K562 (cell line): Measurements from ENCODE around the gene DLGAP5. TPM values are rescaled to one million over a fixed set of nuclear protein-coding genes. Genes with fewer than 3 reads are reported as not detected.
A peak's percentile ranks its signal among the peaks of the same experiment; 100 is the strongest.

Source experiments
- AFF1 ChIP-seq, 2 experiments: fragments of 450-650 bp; IDR thresholded peaks; 2 replicates each; pipeline ENCODE4 v1.6.1; 2018; ENCODE audit warnings: mild to moderate bottlenecking in 2 of 2, low read depth in 1 of 2; ENCODE audit not compliant: partially characterized antibody in 2 of 2
- ARHGAP35 ChIP-seq: fragments of 450-650 bp; IDR thresholded peaks from 2 replicates; pipeline ENCODE4 v1.6.1; 2018; ENCODE audit not compliant: partially characterized antibody
- CBFA2T3 ChIP-seq: fragments of 450-650 bp; IDR thresholded peaks from 2 replicates; pipeline ENCODE4 v1.6.1; 2017
- CEBPG ChIP-seq, 3 experiments: fragments of 200-800 bp in 1 of 3; sonication (Bioruptor generic) in 1 of 3; sonication (generic) in 1 of 3; formaldehyde crosslinking in 1 of 3; IDR thresholded peaks in 2 of 3; conservative IDR thresholded peaks in 1 of 3; 2 replicates each; pipeline versions ENCODE4 v1.6.1 to v1.8.0; 2016 to 2022; ENCODE audit warnings: missing compliant biosample characterization in 2 of 3, missing genetic modification characterization in 2 of 3, mild to moderate bottlenecking in 1 of 3, missing genetic modification reagents in 1 of 3
- CSDE1 ChIP-seq, 2 experiments: fragments of 450-650 bp; IDR thresholded peaks; 2 replicates each; pipeline ENCODE4 v1.6.1; 2016; ENCODE audit warnings: mild to moderate bottlenecking in 1 of 2
- CTBP1 ChIP-seq: fragments of 450-650 bp; IDR thresholded peaks from 2 replicates; pipeline ENCODE4 v1.6.1; 2016; ENCODE audit warnings: borderline replicate concordance
- EP400 ChIP-seq: fragments of 450-650 bp; IDR thresholded peaks from 2 replicates; pipeline ENCODE4 v1.6.1; 2017; ENCODE audit warnings: antibody characterized with exemption, mild to moderate bottlenecking, moderate library complexity
- FOXK2 ChIP-seq, 2 experiments: fragments of 450-650 bp; IDR thresholded peaks in 1 of 2; conservative IDR thresholded peaks in 1 of 2; 2 replicates each; pipeline ENCODE4 v1.6.1; 2016; ENCODE audit warnings: low read depth in 2 of 2, mild to moderate bottlenecking in 1 of 2
- FOXM1 ChIP-seq, 2 experiments: fragments of 450-650 bp in 1 of 2; sonication (generic) in 1 of 2; formaldehyde crosslinking in 1 of 2; IDR thresholded peaks; 2 replicates each; pipeline versions ENCODE4 v1.6.1 to v1.9.0; 2017 to 2022; ENCODE audit warnings: low read depth in 2 of 2, mild to moderate bottlenecking in 2 of 2, missing genetic modification reagents in 1 of 2, moderate library complexity in 1 of 2
- JUND ChIP-seq, 2 experiments: IDR thresholded peaks; 2 replicates in 1 of 2; 3 replicates in 1 of 2; pipeline ENCODE4 v1.6.1; 2011; ENCODE audit warnings: borderline replicate concordance in 2 of 2, low read depth in 2 of 2, low read length in 2 of 2, improper control_type of control experiment in 1 of 2, missing biosample characterization in 1 of 2, missing genetic modification characterization in 1 of 2, missing genetic modification reagents in 1 of 2
- MEF2D ChIP-seq: conservative IDR thresholded peaks from 2 replicates; pipeline ENCODE4 v1.6.1; 2016; ENCODE audit warnings: low read depth, missing genetic modification characterization, missing compliant biosample characterization
- NRF1 ChIP-seq, 2 experiments: fragments of 450-650 bp; IDR thresholded peaks in 1 of 2; conservative IDR thresholded peaks in 1 of 2; 2 replicates each; pipeline ENCODE4 v1.6.1; 2014; ENCODE audit warnings: mild to moderate bottlenecking in 2 of 2
- POLR2H ChIP-seq: IDR thresholded peaks from 2 replicates; pipeline ENCODE4 v1.6.1; 2016; ENCODE audit warnings: missing genetic modification characterization, low read depth, mild to moderate bottlenecking, control low read depth, missing compliant biosample characterization, moderate library complexity
- RBM15 ChIP-seq: fragments of 200-400 bp; formaldehyde crosslinking; IDR thresholded peaks from 2 replicates; pipeline ENCODE4 v1.6.1; 2018; ENCODE audit warnings: mild to moderate bottlenecking, low read length, moderate library complexity; ENCODE audit not compliant: insufficient read depth
- RUNX1 ChIP-seq: sonication (generic); IDR thresholded peaks from 2 replicates; pipeline ENCODE4 v1.6.1; 2016; ENCODE audit warnings: antibody characterized with exemption, low read depth
- TAF1 ChIP-seq: IDR thresholded peaks from 2 replicates; pipeline ENCODE4 v1.6.1; 2011; ENCODE audit warnings: mild to moderate bottlenecking, low read length, moderate library complexity; ENCODE audit not compliant: insufficient read depth, control insufficient read depth, severe bottlenecking; ENCODE audit errors: extremely low read depth
- YY1 ChIP-seq, 3 experiments: IDR thresholded peaks; 2 replicates each; pipeline ENCODE4 v1.6.1; 2011; ENCODE audit warnings: low read length in 2 of 3, mild to moderate bottlenecking in 2 of 3, moderate library complexity in 2 of 3, borderline replicate concordance in 1 of 3, control low read depth in 1 of 3, low read depth in 1 of 3; ENCODE audit not compliant: insufficient read depth in 3 of 3, insufficient replicate concordance in 2 of 3, control insufficient read depth in 1 of 3, insufficient read length in 1 of 3; ENCODE audit errors: extremely low read depth in 1 of 3
- ZFP36 ChIP-seq: fragments of 150-350 bp; IDR thresholded peaks from 2 replicates; pipeline ENCODE4 v1.6.1; 2018; ENCODE audit warnings: low read length, low read depth; ENCODE audit not compliant: partially characterized antibody
- ZNF175 ChIP-seq: fragments of 200-800 bp; sonication (Bioruptor generic); IDR thresholded peaks from 2 replicates; pipeline ENCODE4 v1.6.1; 2016; ENCODE audit warnings: low read depth, mild to moderate bottlenecking, missing genetic modification characterization, missing compliant biosample characterization
- ZNF347 ChIP-seq: fragments of 450-650 bp; formaldehyde crosslinking; IDR thresholded peaks from 2 replicates; pipeline ENCODE4 v1.4.0; 2020; ENCODE audit warnings: low read depth, mild to moderate bottlenecking, moderate library complexity
- ZNF445 ChIP-seq: fragments of 250-450 bp; sonication (Bioruptor Pico); IDR thresholded peaks from 2 replicates; pipeline ENCODE4 v1.4.0; 2020; ENCODE audit warnings: low read depth, mild to moderate bottlenecking, moderate library complexity
- ZNF830 ChIP-seq: fragments of 250-450 bp; sonication (Bioruptor Pico); IDR thresholded peaks from 2 replicates; pipeline ENCODE4 v1.5.0; 2021; ENCODE audit warnings: mild to moderate bottlenecking
- polyA plus RNA-seq, 8 experiments: library from polyadenylated mRNA; depleted of rRNA in 4 of 8; stranded (reverse) in 5 of 8; unstranded in 3 of 8; fragments of >200 nt; fragmentation: Nextera tagmentation in 2 of 8; fragmentation: Illumina TruSeq in 1 of 8; extraction: Ambion mirVana in 2 of 8; extraction: Trizol in 1 of 8; gene quantifications; 2 replicates each; pipeline versions ENCODE4 v1.2.1 to v1.2.3, GENCODE V29; 2011 to 2014; ENCODE audit warnings: inconsistent platforms in 1 of 8, missing spikeins in 1 of 8
- total RNA-seq, 7 experiments: library from RNA; depleted of rRNA in 6 of 7; stranded (reverse); fragments of >200 nt in 6 of 7; fragmentation: Illumina TruSeq in 2 of 7; extraction: Trizol in 2 of 7; gene quantifications; 2 replicates each; pipeline versions ENCODE4 v1.2.1 to v1.2.3, GENCODE V29; 2011 to 2021; ENCODE audit warnings: low replicate concordance in 1 of 7

The DLGAP5 gene
- total and polyA plus RNA-seq, 9 of the 15 experiments (the other 6 are each of a cell fraction or from before 2014, with no cell fraction given): 39.1 to 80.0 (median 59.9) TPM

GRCh38 chr14:55103005-55103640 lies 88.3 kb downstream of the DLGAP5 start (continued):
- peak in 1 of 2 experiments; percentile 16 for TF ChIP-seq AFF1 (IDR thresholded peaks at IDR 0.05; ENCODE audit: low read depth in 1 of 2, partially characterized antibody in 2 of 2)
- TF ChIP-seq RUNX1: no peak
- TF ChIP-seq YY1 (IDR thresholded peaks at IDR 0.05; ENCODE audit: borderline replicate concordance in 1 of 3, control insufficient read depth in 1 of 3, extremely low read depth in 1 of 3, insufficient read depth in 3 of 3, insufficient read length in 1 of 3, insufficient replicate concordance in 2 of 3, low read depth in 1 of 3, low read length in 2 of 3): peak in 2 of 3 experiments; percentile 49 to 84
- no peak for TF ChIP-seq ZNF347
- TF ChIP-seq CSDE1 (IDR thresholded peaks at IDR 0.05): 0 out of 4 replicates have a peak, but pooled peaks of 1 of the 2 experiments have one; percentile 41
- TF ChIP-seq ZNF445 (CRISPR knock-in tag): no peak
- peak; percentile 59 for TF ChIP-seq FOXM1 (IDR thresholded peaks at IDR 0.05; ENCODE audit: low read depth)
- no peak for TF ChIP-seq FOXM1 (CRISPR knock-in tag; IDR thresholded peaks at IDR 0.05; ENCODE audit: low read depth)
- TF ChIP-seq MEF2D (tag): 0 out of 2 replicates have a peak, but pooled peaks have one; percentile 22
- TF ChIP-seq RBM15: no peak
- TF ChIP-seq ARHGAP35: no peak
- no peak for TF ChIP-seq CEBPG (CRISPR knock-in tag; IDR thresholded peaks at IDR 0.05)
- no peak for TF ChIP-seq CEBPG (tag; conservative IDR thresholded peaks at IDR 0.05 in 1 of 2, IDR thresholded peaks at IDR 0.05 in 1 of 2)
- peak; percentile 65 for TF ChIP-seq ZFP36
- peak; percentile 51; the same call in 1 of the 2 replicates for TF ChIP-seq ZNF175
- TF ChIP-seq ZNF830 (CRISPR knock-in tag): no peak
- TF ChIP-seq JUND (IDR thresholded peaks at IDR 0.05; ENCODE audit: borderline replicate concordance, low read depth, low read length): peak; percentile 96
- peak; percentile 90; the same call in 2 of the 3 replicates for TF ChIP-seq JUND (tag; IDR thresholded peaks at IDR 0.05; ENCODE audit: borderline replicate concordance, low read depth, low read length)
- TF ChIP-seq NRF1 (conservative IDR thresholded peaks at IDR 0.05 in 1 of 2, IDR thresholded peaks at IDR 0.05 in 1 of 2): peak; percentile 53 to 66
- peak; percentile 61; the same call in 1 of the 2 replicates for TF ChIP-seq CTBP1
- TF ChIP-seq TAF1: peak; percentile 57
- peak; percentile 49 for TF ChIP-seq EP400
- TF ChIP-seq CBFA2T3: peak; percentile 37; the same call in 1 of the 2 replicates
- TF ChIP-seq FOXK2 (conservative IDR thresholded peaks at IDR 0.05 in 1 of 2, IDR thresholded peaks at IDR 0.05 in 1 of 2; ENCODE audit: low read depth in 2 of 2): 0 out of 4 replicates have a peak, but pooled peaks of 1 of the 2 experiments have one; percentile 1
- peak; percentile 55 for TF ChIP-seq POLR2H (tag)
